Stimulated activated CD8-positive, alpha-beta memory T cell treated with anti-CD3 and anti-CD28 coated beads, Interleukin-4, amount 100 ng/mL, for 1 hour (primary cell): Measurements from ENCODE around the gene MRI1.
"Not testable (repeated sequence)": the region's sequence is repeated elsewhere in the genome, so short reads cannot be mapped to it uniquely, and the experiment has no call there.

ENCODE experiments used
- DNase-seq, 2 donors: peaks; one replicate each; pipeline ENCODE4 v3.0.0-alpha.2; 2020; ENCODE audit warnings: low read depth in 2 of 2, low spot score in 1 of 2

Gene MRI1

GRCh38 chr19:13793317-13793716, 29.0 kb downstream of the MRI1 start:
- not testable (repeated sequence) for DNase-seq

GRCh38 chr19:13794398-13794756, 30.1 kb downstream of the MRI1 start:
- DNase-seq = no peak

- peak; percentile 86 to 92 for DNase-seq
Measured at GRCh38 chr19:13794757-13795589, 30.7 kb downstream of the MRI1 start, which contains the start of gene ZSWIM4. Gene ZSWIM4 (plus strand): TSS chr19:13795443. CDS start chr19:13795649, 206 bp downstream.

GRCh38 chr19:13795595-13796300, 31.4 kb downstream of the MRI1 start:
- no peak for DNase-seq

GRCh38 chr19:13796301-13797057, 32.2 kb downstream of the MRI1 start:
- DNase-seq = no peak

- no peak for DNase-seq
Measured at GRCh38 chr19:13797058-13797440, 32.7 kb downstream of the MRI1 start.

- no peak for DNase-seq
Measured at GRCh38 chr19:13797870-13798269, 33.5 kb downstream of the MRI1 start.

GRCh38 chr19:13799669-13800068, 35.3 kb downstream of the MRI1 start:
- DNase-seq = no peak

GRCh38 chr19:13803038-13803437, 38.7 kb downstream of the MRI1 start:
- no peak for DNase-seq

GRCh38 chr19:13804830-13805683, 40.7 kb downstream of the MRI1 start:
- no peak for DNase-seq

GRCh38 chr19:13806728-13807127, 42.4 kb downstream of the MRI1 start:
- DNase-seq = no peak

GRCh38 chr19:13807421-13808021, 43.2 kb downstream of the MRI1 start:
- no peak for DNase-seq

GRCh38 chr19:13808856-13809255, 44.5 kb downstream of the MRI1 start:
- no peak for DNase-seq

GRCh38 chr19:13812544-13812943, 48.2 kb downstream of the MRI1 start:
- no peak for DNase-seq

GRCh38 chr19:13813147-13813546, 48.8 kb downstream of the MRI1 start:
- DNase-seq = no peak

- DNase-seq = no peak
Measured at GRCh38 chr19:13814550-13814949, 50.2 kb downstream of the MRI1 start.

GRCh38 chr19:13817018-13817614, 52.8 kb downstream of the MRI1 start:
- no peak for DNase-seq

- DNase-seq = no peak
Measured at GRCh38 chr19:13817615-13818371, 53.5 kb downstream of the MRI1 start.

GRCh38 chr19:13819238-13819637, 54.9 kb downstream of the MRI1 start:
- no peak for DNase-seq
